Muscle of arm (tissue), 12 donors: ENCODE results near the gene SHANK3. TPM values are rescaled to one million over a fixed set of nuclear protein-coding genes. Genes with fewer than 3 reads are reported as not detected.

ENCODE experiments used
- DNase-seq: peaks from one replicate; pipeline ENCODE4 v3.0.0-alpha.2; 2013
- polyA plus RNA-seq, 12 donors: library from polyadenylated mRNA; unstranded; fragments of 120-200 nt; gene quantifications; one replicate each; pipeline ENCODE4 v1.2.1, GENCODE V29; 2013; ENCODE audit not compliant: insufficient read length in 12 of 12

SHANK3 gene
- polyA plus RNA-seq, 12 donors: 10.7 to 26.1 (median 14.6) TPM; not detected in 1

- DNase-seq: no peak
Observed at GRCh38 chr22:50712341-50713007, 39.9 kb downstream of the SHANK3 start.

- no peak for DNase-seq
Observed at GRCh38 chr22:50713008-50713385, 40.4 kb downstream of the SHANK3 start.

GRCh38 chr22:50713571-50714056 is 41.0 kb downstream of the SHANK3 start:
- no peak for DNase-seq

- no peak for DNase-seq
Observed at GRCh38 chr22:50714150-50714549, 41.5 kb downstream of the SHANK3 start.

GRCh38 chr22:50714631-50715179 is 42.1 kb downstream of the SHANK3 start:
- DNase-seq: no peak

- DNase-seq: no peak
Observed at GRCh38 chr22:50715250-50715649, 42.6 kb downstream of the SHANK3 start.

GRCh38 chr22:50715776-50716175 is 43.2 kb downstream of the SHANK3 start:
- DNase-seq: no peak

GRCh38 chr22:50716290-50717024 is 43.8 kb downstream of the SHANK3 start:
- no peak for DNase-seq

GRCh38 chr22:50717709-50718351 is 45.2 kb downstream of the SHANK3 start:
- no peak for DNase-seq

- DNase-seq: no peak
Observed at GRCh38 chr22:50718352-50718709, 45.7 kb downstream of the SHANK3 start.

GRCh38 chr22:50719814-50720300 is 47.2 kb downstream of the SHANK3 start:
- DNase-seq: no peak

- no peak for DNase-seq
Observed at GRCh38 chr22:50720301-50721256, 48.0 kb downstream of the SHANK3 start.

- no peak for DNase-seq
Observed at GRCh38 chr22:50721257-50721844, 48.7 kb downstream of the SHANK3 start.

- DNase-seq: no peak
Observed at GRCh38 chr22:50722048-50722701, 49.6 kb downstream of the SHANK3 start.

Other genes starting within 250 kb of the SHANK3 start
- gene SBF1, start 197.8 kb upstream of the SHANK3 start, polyA plus RNA-seq: 10 to 100 TPM in 11 of 12 donors, not detected in 1; 28.1 to 48.3 (median 35.0) TPM
- gene ADM2, start 191.3 kb upstream of the SHANK3 start, polyA plus RNA-seq: 1 to 10 TPM in 1 of 12 donors, under 1 TPM in 9, not detected in 2; 0.16 to 1.6 (median 0.34) TPM
- gene MIOX, start 186.0 kb upstream of the SHANK3 start, polyA plus RNA-seq: under 1 TPM in 3 of 12 donors, not detected in 9; 0.16 to 0.20 (median 0.18) TPM
- 10 to 100 TPM in 11 of 12 donors, not detected in 1; 26.3 to 67.1 (median 33.1) TPM for gene LMF2, start 165.1 kb upstream of the SHANK3 start, polyA plus RNA-seq
- gene NCAPH2, start 164.6 kb upstream of the SHANK3 start, polyA plus RNA-seq: 10 to 100 TPM in 11 of 12 donors, not detected in 1; 22.0 to 33.1 (median 29.8) TPM
- gene SCO2, start 147.2 kb upstream of the SHANK3 start, polyA plus RNA-seq: 1 to 10 TPM in 7 of 12 donors, under 1 TPM in 1, not detected in 4; 0.28 to 4.3 (median 2.0) TPM
- gene TYMP, start 142.8 kb upstream of the SHANK3 start, polyA plus RNA-seq: 10 to 100 TPM in 1 of 12 donors, 1 to 10 TPM in 10, not detected in 1; 1.9 to 25.0 (median 2.9) TPM
- gene KLHDC7B, start 126.9 kb upstream of the SHANK3 start, polyA plus RNA-seq: under 1 TPM in 2 of 12 donors, not detected in 10; 0.09 to 0.17 TPM
- gene SYCE3, start 109.9 kb upstream of the SHANK3 start, polyA plus RNA-seq: not detected
- gene CPT1B, start 94.4 kb upstream of the SHANK3 start, polyA plus RNA-seq: 10 to 100 TPM in 11 of 12 donors, not detected in 1; 22.1 to 61.0 (median 35.1) TPM
- gene CHKB, start 90.0 kb upstream of the SHANK3 start, polyA plus RNA-seq: 10 to 100 TPM in 11 of 12 donors, not detected in 1; 36.0 to 74.3 (median 47.3) TPM
- gene MAPK8IP2, start 72.0 kb upstream of the SHANK3 start, polyA plus RNA-seq: 1 to 10 TPM in 1 of 12 donors, under 1 TPM in 10, not detected in 1; 0.11 to 3.1 (median 0.43) TPM
- gene ARSA, start 44.7 kb upstream of the SHANK3 start, polyA plus RNA-seq: 10 to 100 TPM in 11 of 12 donors, not detected in 1; 10.4 to 22.9 (median 13.4) TPM
- gene ACR, start 65.4 kb downstream of the SHANK3 start, polyA plus RNA-seq: under 1 TPM in 7 of 12 donors, not detected in 5; 0.15 to 0.58 (median 0.32) TPM
- gene RABL2B, start 110.8 kb downstream of the SHANK3 start, polyA plus RNA-seq: 10 to 100 TPM in 11 of 12 donors, not detected in 1; 16.8 to 48.7 (median 20.0) TPM